Activated B cell treated with CpG ODN at 0.5 μM for 24 hours (primary cell): ENCODE results near the gene TCFL5. TPM values are rescaled to one million over a fixed set of nuclear protein-coding genes. Genes with fewer than 3 reads are reported as not detected.
A peak's percentile ranks its signal among the peaks of the same experiment; 100 is the strongest.

ENCODE experiments used
- ATAC-seq: fragments of 200-7000 bp; cut with Tn5 transposase; one replicate; pipeline ENCODE4 v1.10.0; 2021; ENCODE audit warnings: low read depth, mild to moderate bottlenecking, moderate library complexity
- CTCF ChIA-PET: fragments of 350-600 bp; sonication (Branson Sonifier 250); formaldehyde crosslinking; loops from one replicate; lab custom pipeline; 2021; ENCODE audit warnings: antibody characterized with exemption; lab: Charles Lee
- POLR2A ChIA-PET: fragments of 350-600 bp; sonication (Branson Sonifier 250); formaldehyde crosslinking; loops from one replicate; lab custom pipeline; 2021; ENCODE audit warnings: antibody characterized with exemption; lab: Charles Lee
- DNase-seq: peaks from one replicate; pipeline ENCODE4 v3.0.0; 2022
- H3K27ac Mint-ChIP-seq: one replicate; pipeline ENCODE4 v1.8.0; 2020; ENCODE audit warnings: mixed read lengths
- H3K27me3 Mint-ChIP-seq: one replicate; pipeline ENCODE4 v1.8.0; 2021; ENCODE audit warnings: mixed read lengths
- H3K36me3 Mint-ChIP-seq: one replicate; pipeline ENCODE4 v1.8.0; 2021; ENCODE audit warnings: low read depth, mixed read lengths
- H3K4me1 Mint-ChIP-seq: one replicate; pipeline ENCODE4 v1.8.0; 2021; ENCODE audit warnings: mixed read lengths
- H3K4me3 Mint-ChIP-seq: one replicate; pipeline ENCODE4 v1.8.0; 2020; ENCODE audit warnings: mild to moderate bottlenecking, mixed read lengths
- H3K9me3 Mint-ChIP-seq: one replicate; pipeline ENCODE4 v1.8.0; 2020; ENCODE audit warnings: mixed read lengths
- CTCF ChIP-seq: fragments of 200-600 bp; IDR thresholded peaks from one replicate; pipeline ENCODE4 v1.8.0; 2022; ENCODE audit warnings: antibody characterized with exemption, mild to moderate bottlenecking
- intact Hi-C: fragments of 100-400 bp; cut with micrococcal nuclease; formaldehyde crosslinking; loops from one replicate; pipeline ENCODE4 v1.15.1; 2024
- total RNA-seq: library from RNA; stranded (reverse); gene quantifications from 2 replicates; pipeline ENCODE4 v1.2.3, GENCODE V29; 2022

The TCFL5 gene
- total RNA-seq, 1 donor from 2014 or later: 54.5 TPM

DNA sequence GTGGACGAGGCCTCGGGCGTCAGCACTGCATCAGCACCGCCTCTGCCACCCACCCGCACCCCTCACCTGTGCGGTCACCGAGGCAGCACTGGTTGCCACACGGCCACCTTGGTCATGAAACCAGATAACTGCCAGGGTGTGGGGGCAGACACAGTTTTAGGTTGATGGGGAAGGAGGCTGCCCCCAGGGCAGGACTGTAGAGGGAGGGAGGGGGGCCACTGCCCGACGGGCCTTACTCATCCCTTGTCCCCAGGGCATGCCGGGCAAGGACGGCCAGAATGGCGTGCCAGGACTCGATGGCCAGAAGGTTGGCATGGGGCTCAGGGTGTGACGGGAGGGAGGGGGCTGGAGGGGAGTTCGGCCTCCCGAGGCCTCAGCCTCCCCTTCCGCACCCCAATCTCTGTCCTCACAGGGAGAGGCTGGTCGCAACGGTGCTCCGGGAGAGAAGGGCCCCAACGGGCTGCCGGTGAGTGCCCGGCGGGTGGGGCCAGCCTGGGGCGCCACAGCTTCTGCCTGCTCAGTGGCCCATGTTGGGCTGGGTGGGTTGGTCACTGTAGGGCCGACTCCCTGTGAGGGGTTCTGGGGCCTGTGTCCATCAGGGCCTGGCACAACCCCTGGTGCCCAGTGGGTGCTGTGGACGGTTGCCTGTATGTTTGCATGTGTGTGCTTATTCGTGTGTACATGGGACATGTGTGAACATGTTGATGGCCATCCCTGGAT lies 33.0 kb downstream of the TCFL5 start:
- Mint-ChIP-seq H3K36me3 (no peaks in the 10 kb centered on the region), H3K27ac (no peak overlapping the region), H3K4me3 (no peak overlapping the region), H3K4me1 (peaks cover 39% of the 10 kb centered on the region), H3K27me3 (no peaks in the 10 kb centered on the region), H3K9me3 (no peaks in the 10 kb centered on the region)
- ATAC-seq (no peak), DNase-seq (no peak)
- POLR2A ChIA-PET: interaction anchor here (0.5 kb wide), 1 partner anchor 796 kb away, joined by 3 read pairs; no protein-coding TSS in a partner anchor
- CTCF ChIA-PET: no interaction called here
- no peak for TF ChIP-seq CTCF
- intact Hi-C loops: no loop called here

- Mint-ChIP-seq H3K4me1 (peaks cover 34% of the 10 kb centered on the region), H3K4me3 (no peak overlapping the region), H3K27ac (no peak overlapping the region), H3K9me3 (no peaks in the 10 kb centered on the region), H3K36me3 (no peaks in the 10 kb centered on the region), H3K27me3 (no peaks in the 10 kb centered on the region)
- intact Hi-C loops: no loop called here
- CTCF ChIA-PET: no interaction called here
- no peak for TF ChIP-seq CTCF
- ATAC-seq (no peak), DNase-seq (no peak)
- POLR2A ChIA-PET: no interaction called here
Observed at GRCh38 chr20:62828051-62828450, 33.6 kb downstream of the TCFL5 start.

DNA sequence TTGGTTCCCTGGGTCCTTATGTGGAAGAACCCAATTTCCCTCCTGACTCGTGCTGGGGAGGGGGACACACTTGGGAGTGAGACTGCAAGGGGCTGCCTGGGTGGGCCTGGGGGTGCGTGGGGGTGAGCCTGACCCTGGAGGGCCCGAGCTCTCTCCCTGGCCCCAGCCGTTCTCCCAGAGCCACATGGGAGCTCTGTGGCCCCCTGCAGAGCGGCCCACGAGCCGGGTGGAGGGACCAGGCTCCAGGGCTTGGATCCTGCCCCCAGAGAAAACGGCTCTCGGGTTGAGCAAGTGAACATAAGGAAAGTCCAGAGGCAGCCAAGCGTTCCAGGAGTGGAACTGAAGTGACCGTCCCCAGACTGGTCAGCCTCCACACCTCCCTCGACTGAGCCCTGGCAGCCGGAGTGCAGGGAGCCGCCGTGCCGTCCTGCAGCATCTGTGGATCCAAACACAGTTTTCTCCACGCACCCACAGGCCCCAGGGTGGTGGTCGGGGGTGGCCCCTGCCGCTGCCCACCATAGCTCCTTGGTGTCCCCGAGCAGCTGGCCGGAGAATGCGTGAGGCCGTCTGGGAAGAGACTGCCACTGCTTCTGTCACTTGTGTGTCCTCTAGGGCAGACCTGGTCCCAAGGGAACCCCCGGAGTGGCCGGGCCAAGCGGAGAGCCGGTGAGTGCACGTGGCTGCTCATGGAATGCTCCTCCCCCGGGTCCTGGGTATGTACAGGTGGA lies 34.1 kb downstream of the TCFL5 start:
- Mint-ChIP-seq H3K27me3 (no peaks in the 10 kb centered on the region), H3K27ac (no peak overlapping the region), H3K4me3 (no peak overlapping the region), H3K36me3 (no peaks in the 10 kb centered on the region), H3K4me1 (peaks cover 32% of the 10 kb centered on the region), H3K9me3 (no peaks in the 10 kb centered on the region)
- no peak for TF ChIP-seq CTCF
- no peak for DNase-seq
- ChIA-PET POLR2A (interaction anchor here (0.5 kb wide), 1 partner anchor 28 kb away, joined by 4 read pairs; no protein-coding TSS in a partner anchor), CTCF (no interaction called here)
- intact Hi-C loops: no loop called here
- no peak for ATAC-seq

DNA sequence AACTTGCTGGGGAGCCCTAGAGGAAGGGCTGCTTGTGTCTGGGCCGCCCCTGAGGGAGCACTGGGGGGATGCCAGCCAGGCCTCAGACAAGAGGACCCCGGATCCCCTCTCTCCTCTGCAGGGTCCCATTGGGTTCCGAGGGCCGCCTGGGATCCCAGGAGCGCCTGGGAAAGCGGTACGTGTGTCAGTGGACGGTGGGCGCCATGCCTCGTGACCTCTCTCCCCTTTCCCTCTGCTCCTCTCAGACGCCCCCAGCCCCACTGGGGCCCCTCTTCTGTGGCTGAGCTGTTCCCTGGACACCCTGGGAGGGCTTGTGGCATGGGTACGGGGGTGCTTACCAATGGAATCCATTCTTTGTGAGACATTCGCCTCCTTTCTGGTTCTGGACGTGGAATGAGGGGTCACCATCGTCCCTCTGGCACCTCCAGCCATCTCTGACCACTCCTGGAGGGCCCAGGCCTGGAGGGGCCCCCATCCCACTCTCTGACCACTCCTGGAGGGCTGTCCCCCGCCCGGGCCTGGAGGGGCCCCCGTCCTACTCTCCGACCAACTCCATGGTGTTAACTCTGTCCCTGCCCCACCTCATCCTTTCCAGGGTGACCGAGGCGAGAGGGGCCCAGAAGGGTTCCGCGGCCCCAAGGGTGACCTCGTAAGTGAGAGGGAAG lies 34.8 kb downstream of the TCFL5 start:
- peak overlapping the region; percentile 56 for H3K27ac Mint-ChIP-seq
- no peaks in the 10 kb centered on the region for H3K36me3 Mint-ChIP-seq
- H3K9me3 Mint-ChIP-seq: no peaks in the 10 kb centered on the region
- ATAC-seq (no peak), DNase-seq (no peak)
- no peaks in the 10 kb centered on the region for H3K27me3 Mint-ChIP-seq
- no peak for TF ChIP-seq CTCF
- ChIA-PET POLR2A (interaction anchor here (0.5 to 0.9 kb wide), 2 partner anchors 11 to 29 kb away, joined by 4 read pairs; no protein-coding TSS in a partner anchor), CTCF (no interaction called here)
- peaks cover 25% of the 10 kb centered on the region for H3K4me1 Mint-ChIP-seq
- no peak overlapping the region for H3K4me3 Mint-ChIP-seq
- intact Hi-C loops: no loop called here
